GM19324 (cell line): ENCODE measurements around the gene DAGLA.
"Not testable (repeated sequence)": the region's sequence is repeated elsewhere in the genome, so short reads cannot be mapped to it uniquely, and the experiment has no call there.

ENCODE experiments used
- ATAC-seq: cut with Tn5 transposase; IDR thresholded peaks from one replicate; pipeline ENCODE4 v1.9.1; 2021; ENCODE audit warnings: mild to moderate bottlenecking, moderate library complexity; ENCODE audit not compliant: unreplicated experiment, low FRiP score

DAGLA gene

GRCh38 chr11:61666684-61667297 is 13.4 kb upstream of the DAGLA start:
- no peak for ATAC-seq

- no peak for ATAC-seq
Measured at GRCh38 chr11:61667684-61668305, 12.4 kb upstream of the DAGLA start.

DNA sequence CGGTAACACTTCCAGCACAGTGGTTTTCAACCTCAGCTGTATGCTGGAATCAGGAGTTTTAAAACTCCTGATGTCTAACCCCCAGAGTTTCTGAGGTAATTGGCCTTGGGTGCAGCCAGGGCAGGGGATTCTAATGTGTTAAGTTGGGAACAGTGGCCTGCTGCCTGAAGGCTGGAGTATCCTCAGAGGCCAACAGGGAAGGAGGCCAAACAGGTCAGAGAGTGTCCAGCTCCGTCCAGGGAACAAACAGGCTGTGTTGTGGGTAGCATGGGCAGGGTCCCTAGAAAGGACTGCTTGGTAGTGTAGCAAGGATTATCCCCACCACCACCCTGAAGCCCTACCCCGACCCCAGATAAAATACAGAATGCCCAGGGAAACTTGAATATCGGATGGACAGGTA is 10.8 kb upstream of the DAGLA start:
- no peak for ATAC-seq

GRCh38 chr11:61670626-61671025 is 9.6 kb upstream of the DAGLA start:
- no peak for ATAC-seq

DNA sequence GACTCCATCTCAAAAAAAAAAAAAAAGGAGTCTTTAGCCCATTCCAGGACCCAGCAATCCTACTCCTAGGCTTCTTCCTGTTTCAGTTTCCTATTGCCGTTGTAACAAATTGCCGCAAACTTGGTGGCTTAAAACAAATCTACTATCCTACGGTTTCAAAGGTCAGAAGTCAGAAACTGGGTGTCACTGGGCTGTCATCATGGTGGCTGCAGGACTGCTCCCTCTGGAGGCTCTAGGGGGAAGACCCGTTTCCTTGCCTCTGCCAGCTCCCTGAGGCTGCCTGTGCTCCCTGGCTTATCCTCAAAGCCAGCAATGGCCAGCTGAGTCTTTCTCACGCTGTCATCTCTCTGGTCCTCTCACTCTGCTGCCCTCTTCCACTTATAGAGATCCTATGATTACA is 8.7 kb upstream of the DAGLA start:
- ATAC-seq, result no peak

DNA sequence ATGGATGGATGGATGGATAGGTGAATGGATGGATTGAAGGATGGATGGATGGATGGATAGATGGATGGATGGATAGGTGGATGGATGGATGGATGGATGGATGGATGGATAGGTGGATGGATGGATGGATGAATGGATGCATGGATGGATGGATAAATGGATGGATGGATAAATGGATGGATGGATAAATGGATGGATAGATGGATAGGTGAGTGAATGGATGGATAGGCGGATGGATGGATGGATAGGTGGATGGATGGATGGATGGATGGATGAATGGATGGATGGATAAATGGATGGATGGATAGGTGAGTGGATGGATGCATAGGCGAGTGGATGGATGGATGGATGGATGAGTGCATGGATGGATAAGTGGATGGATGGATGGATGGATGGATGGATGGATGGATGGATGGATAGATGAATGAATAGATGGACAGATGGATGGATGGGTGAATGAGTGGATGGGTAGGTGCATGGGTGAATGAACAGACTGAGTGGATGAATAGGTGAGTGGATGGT is 6.2 kb upstream of the DAGLA start:
- ATAC-seq, result not testable (repeated sequence)

DNA sequence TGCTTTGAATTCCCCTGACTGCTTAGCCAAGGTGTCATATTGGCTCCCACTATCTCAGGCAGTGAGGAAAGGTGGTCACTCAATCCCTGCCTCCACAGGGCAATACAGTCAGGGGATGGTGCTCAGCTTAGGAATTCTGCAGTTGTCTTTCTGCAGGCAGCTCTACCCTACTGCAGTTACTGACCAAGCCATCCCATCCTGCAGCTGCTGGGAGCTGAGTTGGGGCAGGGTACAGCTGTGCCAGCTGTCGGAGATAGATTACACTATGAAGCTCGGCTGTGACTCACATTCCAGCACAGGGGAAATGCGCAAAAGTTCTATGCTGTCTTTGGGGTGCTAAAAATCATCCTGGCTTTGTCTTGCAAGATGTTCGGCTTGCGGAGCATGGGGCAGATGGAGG is 4.4 kb upstream of the DAGLA start:
- ATAC-seq, result no peak

DNA sequence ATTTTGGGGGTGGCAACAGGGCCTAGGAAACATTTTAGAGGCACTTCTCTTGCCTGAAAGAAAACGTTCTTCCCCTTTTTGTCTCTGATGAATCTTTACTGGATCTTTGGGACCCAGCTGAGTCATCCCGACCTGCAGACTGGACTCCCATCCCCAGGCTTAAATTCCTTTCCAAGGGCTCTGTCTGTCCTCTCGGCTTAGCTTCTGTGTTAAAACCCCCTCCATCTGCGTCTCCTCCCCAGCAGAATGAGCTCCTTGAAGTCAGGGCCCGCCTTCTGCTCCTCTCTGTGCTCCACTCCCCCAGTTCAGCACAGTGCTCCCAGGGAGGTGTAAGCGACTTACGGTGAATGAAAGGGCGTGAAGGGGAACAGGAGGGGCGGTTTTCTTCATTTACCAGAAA is 895 bp upstream of the DAGLA start:
- no peak for ATAC-seq

- no peak for ATAC-seq
Measured at GRCh38 chr11:61680622-61681221, 531 bp downstream of the DAGLA start.

- no peak for ATAC-seq
Measured at GRCh38 chr11:61682093-61682732, 2.0 kb downstream of the DAGLA start.

DNA sequence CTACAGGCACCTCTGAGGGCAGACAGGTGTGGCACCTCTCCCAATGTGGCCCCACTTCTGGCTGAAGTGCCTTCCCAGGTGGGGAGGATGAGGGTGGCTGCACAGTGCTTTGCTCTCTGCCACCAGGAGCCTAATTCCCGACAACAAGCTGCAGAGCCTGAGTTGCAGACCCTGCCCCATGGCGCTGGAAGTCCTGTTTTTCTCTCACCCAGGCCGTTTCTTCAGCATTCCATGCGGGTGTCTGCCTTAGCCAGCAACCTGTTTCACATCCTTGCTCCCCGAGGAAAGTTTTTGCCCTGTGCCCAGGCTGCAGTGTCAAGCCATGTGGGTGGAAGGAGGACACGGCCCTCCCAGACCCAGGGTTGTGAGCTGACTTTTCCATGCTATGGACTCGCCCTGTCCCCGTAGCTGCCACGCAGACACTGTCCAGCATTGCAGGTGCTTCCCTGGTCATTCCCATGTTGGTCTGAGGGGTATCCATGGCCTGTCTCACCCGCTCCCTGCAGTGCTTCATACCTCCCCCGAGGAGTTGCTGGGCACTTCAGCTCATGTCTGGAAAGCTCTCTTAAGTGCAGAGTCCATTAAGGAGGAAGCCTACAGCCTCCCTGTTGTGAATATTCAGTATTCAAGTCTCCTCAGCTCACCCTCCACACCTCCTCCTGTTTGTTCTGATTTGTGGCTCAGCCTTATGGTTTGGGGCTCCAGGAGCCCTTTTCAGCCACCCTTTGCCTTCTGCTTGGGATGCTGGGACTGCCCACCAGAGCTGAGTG is 2.9 kb downstream of the DAGLA start:
- ATAC-seq, result no peak

DNA sequence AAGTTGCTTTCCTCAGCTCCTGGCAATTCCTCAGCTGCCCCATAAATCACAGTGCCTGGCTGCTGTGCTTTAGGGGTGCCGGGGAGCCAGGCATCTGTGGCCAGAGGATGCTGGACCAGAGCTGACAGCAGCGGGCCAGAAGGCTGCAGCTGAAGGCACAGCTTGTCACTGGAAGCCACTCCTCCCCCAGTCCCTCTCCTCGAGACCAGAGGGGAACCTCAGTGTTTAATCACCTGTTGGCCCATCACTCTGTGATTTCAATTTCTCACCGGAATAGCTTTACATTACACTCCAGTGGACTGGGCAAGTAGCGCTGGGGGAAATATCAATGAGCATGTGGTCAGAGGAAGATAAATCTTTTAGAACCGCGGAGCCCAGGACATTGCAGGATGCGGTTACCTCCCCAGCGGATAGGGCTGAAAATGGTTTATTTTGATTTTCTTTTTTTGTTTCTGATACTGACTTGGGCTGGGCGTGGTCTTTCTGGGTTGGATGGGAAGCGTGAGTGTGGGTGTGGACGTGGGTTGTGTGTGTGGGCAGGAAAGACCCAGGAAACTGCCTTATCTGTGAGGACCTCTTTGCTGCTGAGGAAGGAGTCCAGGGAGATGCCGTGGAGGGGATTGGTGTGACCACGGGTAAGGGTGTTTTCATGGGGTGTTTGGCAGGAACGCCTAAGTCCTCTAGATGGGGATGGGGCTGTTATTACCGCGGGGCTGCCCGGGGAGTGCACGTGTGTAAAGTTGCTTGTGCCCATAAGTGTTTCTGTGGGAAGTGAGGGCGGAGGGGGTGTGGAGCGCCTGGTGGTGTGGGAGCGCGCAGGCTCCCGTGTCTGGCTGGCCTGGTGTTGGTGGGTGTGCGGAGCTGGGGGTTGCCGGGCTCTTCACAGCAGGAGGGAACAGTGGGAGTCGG is 4.0 kb downstream of the DAGLA start:
- ATAC-seq, result no peak

DNA sequence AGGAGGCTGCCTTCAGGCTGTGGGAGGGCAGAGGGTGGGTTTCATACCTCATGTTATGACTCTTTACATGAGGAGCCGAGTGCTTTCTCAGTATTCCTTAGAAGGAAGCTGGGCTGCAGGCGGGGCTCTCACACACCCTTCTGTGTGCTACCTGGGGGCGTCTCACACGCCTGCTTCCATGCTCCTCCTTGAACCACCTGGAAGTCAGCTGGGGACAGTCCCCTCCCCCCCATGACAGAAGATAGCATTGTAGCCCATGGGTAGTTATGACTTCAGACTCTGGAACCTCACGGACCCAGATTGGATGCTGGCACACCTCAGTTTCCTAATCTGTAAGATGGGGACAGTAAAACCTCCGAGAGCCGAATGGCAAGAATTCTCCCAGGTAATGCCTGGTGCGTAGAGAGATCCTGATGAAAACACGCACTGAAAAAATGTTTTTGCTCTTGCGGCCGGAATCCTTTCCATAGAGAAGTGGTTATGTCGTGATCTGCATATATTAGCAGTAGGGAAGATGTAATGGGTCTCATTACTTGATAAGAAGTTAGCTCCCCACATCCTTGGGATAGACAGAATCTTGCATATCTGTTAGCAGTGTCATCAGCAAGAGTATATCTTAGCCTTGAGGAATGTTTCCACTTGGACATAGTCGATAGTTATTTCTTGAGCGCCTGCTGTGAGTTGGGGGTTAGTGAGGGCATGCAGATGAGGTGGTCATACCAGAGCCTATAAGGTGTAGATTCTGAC is 4.9 kb downstream of the DAGLA start:
- ATAC-seq, result no peak

- ATAC-seq, result no peak
Measured at GRCh38 chr11:61685617-61685967, 5.4 kb downstream of the DAGLA start.

DNA sequence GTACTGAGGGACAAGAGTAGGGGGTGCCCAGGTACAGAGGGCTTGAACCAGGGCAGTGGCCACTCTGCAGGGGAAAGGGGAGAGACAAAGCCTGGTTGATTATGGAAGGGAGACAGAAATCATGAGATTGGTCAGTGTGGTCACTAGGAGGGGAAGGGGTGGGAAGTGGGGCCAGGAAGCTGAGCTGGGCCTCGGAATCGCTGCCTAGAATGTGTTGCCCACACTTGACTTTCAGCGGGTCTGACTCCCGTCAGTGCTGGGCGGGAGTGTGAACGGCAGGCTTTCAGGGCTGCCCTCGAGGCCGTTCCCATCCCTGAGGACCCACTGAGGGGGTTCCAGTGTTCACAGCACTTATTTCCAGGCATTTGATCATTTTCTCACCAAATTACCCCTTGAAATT is 5.9 kb downstream of the DAGLA start:
- no peak for ATAC-seq

DNA sequence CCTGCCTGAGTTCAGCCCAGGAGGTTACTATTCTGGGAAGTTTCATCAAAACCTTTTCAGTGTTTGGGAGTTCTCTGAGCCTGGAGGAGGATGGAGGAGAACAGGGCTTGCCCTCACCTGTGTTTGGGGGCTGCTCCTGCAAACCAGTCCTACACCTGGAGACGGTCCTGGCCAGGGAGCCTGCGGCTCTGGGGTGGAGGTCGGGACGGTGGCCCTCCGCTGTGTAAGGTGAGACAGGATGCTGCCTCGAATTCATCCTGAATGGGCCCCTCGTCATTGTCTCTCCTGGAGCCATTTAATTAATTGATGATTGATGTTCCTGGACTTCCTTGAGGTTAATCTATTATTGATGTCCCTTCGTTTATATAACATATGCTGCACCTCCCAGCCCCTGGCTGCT is 6.3 kb downstream of the DAGLA start:
- ATAC-seq, result no peak

DNA sequence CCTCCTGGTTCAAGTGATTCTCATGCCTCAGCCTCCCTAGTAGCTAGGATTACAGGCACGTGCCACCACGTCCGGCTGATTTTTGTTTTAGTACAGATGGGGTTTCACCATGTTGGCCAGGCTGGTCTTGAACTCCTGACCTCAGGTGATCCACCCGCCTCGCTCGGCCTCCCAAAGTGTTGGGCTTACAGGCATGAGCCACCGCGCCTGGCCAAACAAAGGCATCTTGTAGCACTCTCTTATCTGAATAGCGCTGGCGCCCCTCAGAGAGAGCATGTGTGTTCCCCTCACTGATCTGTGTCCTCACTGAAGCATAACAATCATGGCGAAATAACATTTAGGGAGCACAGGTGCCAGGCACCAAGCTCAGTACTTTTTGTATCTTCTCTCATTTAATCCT is 7.2 kb downstream of the DAGLA start:
- no peak for ATAC-seq

DNA sequence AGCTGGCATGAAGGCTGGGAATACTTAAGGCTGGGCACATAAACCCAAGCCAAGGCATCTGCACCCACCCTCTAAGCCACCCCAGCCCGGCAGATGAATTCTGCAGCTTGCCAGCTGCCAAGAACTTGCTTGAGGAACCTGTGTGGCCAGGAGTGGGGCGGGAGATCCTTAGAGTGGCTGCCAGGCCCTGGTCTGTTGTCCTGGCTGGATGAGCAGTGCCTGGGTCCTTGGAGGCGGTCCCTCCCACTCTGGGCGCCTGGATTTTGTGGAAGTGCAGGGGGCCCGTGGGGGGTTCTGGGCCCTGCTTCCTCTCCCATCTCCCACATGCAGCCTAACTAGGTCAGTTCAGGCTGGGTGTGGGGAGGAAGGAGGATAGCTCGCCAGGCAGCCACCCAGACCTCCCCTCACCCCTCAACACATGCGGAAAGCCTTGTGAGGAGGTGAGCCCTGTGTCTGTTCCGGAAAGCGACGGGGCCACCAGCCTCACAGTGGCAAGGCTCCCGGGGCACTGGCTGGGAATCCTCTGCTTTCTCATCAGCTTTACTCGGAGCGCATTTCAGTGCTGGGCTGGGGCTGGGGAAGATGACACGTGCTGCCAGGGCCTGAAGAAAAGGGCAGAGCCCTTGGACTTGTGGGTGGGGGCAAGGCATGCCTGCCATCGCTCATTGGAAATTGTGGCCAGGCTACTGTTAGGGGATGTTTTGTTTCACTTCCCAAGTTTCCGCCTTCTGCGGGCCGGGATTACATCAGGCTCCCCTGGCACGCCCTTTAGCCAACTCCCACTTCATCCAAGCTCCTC is 8.4 kb downstream of the DAGLA start:
- no peak for ATAC-seq

- ATAC-seq, result no peak
Measured at GRCh38 chr11:61689164-61689496, 8.9 kb downstream of the DAGLA start.
